GM06990 (cell line): Measurements from ENCODE around the gene HTR6.

Source experiments
- DNase-seq: peaks from one replicate; pipeline ENCODE4 v3.0.0-alpha.2; 2011; ENCODE audit not compliant: insufficient read length; ENCODE audit errors: extremely low read depth
- H3K27me3 ChIP-seq: replicated peaks from 2 replicates; pipeline ENCODE4 v1.6.0; 2011; ENCODE audit warnings: low read length; ENCODE audit not compliant: control insufficient read depth, insufficient read depth
- H3K36me3 ChIP-seq: 2 replicates; pipeline ENCODE4 v1.5.1; 2011; ENCODE audit warnings: low read length; ENCODE audit not compliant: control insufficient read depth, insufficient read depth
- H3K4me3 ChIP-seq: replicated peaks from 2 replicates; pipeline ENCODE4 v1.5.1; 2011; ENCODE audit warnings: low read depth, mild to moderate bottlenecking, control low read depth, low read length
- CTCF ChIP-seq: IDR thresholded peaks from 2 replicates; pipeline ENCODE4 v1.5.1; 2011; ENCODE audit warnings: low read length, control low read depth, mild to moderate bottlenecking, inconsistent platforms; ENCODE audit not compliant: insufficient read depth, poor library complexity, severe bottlenecking

The HTR6 gene

GRCh38 chr1:19664453-19665185, at the start of gene HTR6:
TSS of gene HTR6 (plus strand) at chr1:19664875. CDS start at chr1:19665754, 879 bp downstream.
- Histone ChIP-seq H3K36me3 (no peaks in the 10 kb centered on the region), H3K4me3 (peak within 1 kb of the TSS; percentile 45), H3K27me3 (no peaks in the 10 kb centered on the region; the same call in none of the 2 replicates)
- peak; percentile 49 for DNase-seq
- TF ChIP-seq CTCF = no peak

GRCh38 chr1:19615438-19615837, 49.2 kb upstream of the HTR6 start:
- H3K36me3 ChIP-seq = peaks cover 4% of the 10 kb centered on the region
- TF ChIP-seq CTCF = no peak
- no peaks in the 10 kb centered on the region for H3K27me3 ChIP-seq
- H3K4me3 ChIP-seq = no peak overlapping the region
- no peak for DNase-seq

- H3K36me3 ChIP-seq = peaks cover 4% of the 10 kb centered on the region
- no peaks in the 10 kb centered on the region for H3K27me3 ChIP-seq
- no peak for DNase-seq
- no peak overlapping the region for H3K4me3 ChIP-seq
- no peak for TF ChIP-seq CTCF
Observed at GRCh38 chr1:19616489-19616888, 48.2 kb upstream of the HTR6 start.

- DNase-seq = no peak
- no peak overlapping the region for H3K4me3 ChIP-seq
- H3K36me3 ChIP-seq = peaks cover 4% of the 10 kb centered on the region
- H3K27me3 ChIP-seq = no peaks in the 10 kb centered on the region
- TF ChIP-seq CTCF = no peak
Observed at GRCh38 chr1:19617376-19617775, 47.3 kb upstream of the HTR6 start.

GRCh38 chr1:19618428-19618827, 46.2 kb upstream of the HTR6 start:
- DNase-seq = no peak
- H3K27me3 ChIP-seq = no peaks in the 10 kb centered on the region
- peaks cover 4% of the 10 kb centered on the region for H3K36me3 ChIP-seq
- no peak overlapping the region for H3K4me3 ChIP-seq
- TF ChIP-seq CTCF = no peak
